DMS153 treated with DMSO at 0.1 percent for 48 hours (cell line): ENCODE measurements around the gene MBD3L2B.

Experiments used
- DNase-seq: peaks from one replicate; lab custom pipeline; 2025; ENCODE audit not compliant: unreplicated experiment; lab: John Stamatoyannopoulos, UW

The MBD3L2B gene

DNA sequence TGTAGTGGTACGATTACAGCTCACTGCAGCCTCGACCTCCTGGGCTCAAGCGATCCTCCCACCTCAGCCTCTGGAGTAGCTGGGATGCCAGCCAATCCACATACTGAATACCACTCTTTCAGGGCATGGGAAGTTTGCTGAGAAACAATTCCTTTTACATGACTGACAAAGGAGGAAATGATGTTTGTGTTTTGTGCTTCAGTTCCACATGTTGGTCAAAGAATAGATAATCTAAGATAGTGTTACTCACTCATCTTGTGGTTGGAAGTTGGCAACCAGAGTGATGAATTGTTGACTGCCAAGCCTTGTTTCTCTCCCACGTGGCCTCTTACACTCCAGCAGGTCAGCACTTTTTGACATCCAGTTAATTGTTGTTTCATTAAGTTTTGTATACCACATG is 7.6 kb downstream of the MBD3L2B start:
- DNase-seq: no peak

- no peak for DNase-seq
Observed at GRCh38 chr19:7010722-7011593, 10.3 kb downstream of the MBD3L2B start.

- DNase-seq: no peak
Observed at GRCh38 chr19:7007859-7008258, 13.4 kb downstream of the MBD3L2B start.

- no peak for DNase-seq
Observed at GRCh38 chr19:7006135-7006704, 15.0 kb downstream of the MBD3L2B start.

GRCh38 chr19:7004313-7004931 is 16.8 kb downstream of the MBD3L2B start:
- DNase-seq: no peak

GRCh38 chr19:7000816-7001215 is 20.4 kb downstream of the MBD3L2B start:
- DNase-seq: no peak

- no peak for DNase-seq
Observed at GRCh38 chr19:7000333-7000732, 20.9 kb downstream of the MBD3L2B start.

GRCh38 chr19:6999933-7000332 is 21.3 kb downstream of the MBD3L2B start:
- no peak for DNase-seq

DNA sequence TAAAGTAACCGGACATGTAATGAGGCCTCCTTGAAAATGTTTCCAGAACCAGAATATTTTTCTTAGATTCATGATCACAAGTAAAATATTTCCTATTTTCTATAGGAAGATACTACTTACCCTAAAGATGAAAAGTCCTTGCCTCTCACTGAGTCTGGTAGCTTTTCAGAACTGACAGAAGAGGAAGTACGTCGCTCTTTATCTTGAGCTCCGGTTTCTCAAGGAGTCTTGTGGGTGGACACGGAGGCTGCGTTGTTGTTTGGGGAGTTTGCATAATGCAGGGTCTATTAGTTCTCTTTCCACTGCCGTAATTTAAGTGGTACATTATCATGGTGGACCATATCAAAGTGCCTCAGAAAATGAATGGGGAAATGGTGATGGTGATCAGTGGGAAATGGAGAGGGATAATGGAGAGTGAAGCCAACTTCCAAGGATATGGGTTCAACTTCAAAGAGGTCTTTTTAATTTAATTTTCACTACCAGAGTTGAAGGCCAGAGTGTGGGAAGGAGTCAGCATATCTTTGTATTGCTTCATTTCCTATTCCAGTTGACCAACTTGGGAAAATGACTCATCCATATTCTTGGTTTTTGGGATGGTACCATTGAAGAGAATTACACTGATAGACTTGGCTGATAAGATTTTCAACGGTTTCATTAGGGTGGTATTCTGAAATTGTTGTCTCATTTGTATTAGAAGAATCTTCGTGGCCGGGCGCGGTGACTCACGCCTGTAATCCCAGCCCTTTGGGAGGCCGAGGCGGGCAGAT is 23.4 kb downstream of the MBD3L2B start:
- DNase-seq: no peak

DNA sequence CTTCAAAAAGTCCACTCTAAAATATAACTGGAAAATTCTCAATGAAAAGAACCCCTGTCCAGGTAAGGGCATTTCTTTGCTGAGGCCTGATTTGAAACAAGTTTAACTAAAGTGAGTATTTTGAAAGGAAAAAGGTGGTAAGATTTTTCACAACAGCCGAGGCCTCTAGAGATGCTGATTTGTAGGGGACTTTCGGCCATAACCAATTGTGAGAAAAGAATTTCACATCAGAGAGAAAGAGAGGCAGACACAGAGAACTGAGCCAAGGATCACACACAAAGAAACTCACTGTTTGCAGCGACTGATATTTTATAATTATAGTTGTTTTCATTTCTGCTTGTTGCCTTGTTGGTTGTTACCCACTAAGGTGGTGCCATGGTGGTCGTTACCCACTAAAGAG is 24.4 kb downstream of the MBD3L2B start:
- DNase-seq: no peak

DNA sequence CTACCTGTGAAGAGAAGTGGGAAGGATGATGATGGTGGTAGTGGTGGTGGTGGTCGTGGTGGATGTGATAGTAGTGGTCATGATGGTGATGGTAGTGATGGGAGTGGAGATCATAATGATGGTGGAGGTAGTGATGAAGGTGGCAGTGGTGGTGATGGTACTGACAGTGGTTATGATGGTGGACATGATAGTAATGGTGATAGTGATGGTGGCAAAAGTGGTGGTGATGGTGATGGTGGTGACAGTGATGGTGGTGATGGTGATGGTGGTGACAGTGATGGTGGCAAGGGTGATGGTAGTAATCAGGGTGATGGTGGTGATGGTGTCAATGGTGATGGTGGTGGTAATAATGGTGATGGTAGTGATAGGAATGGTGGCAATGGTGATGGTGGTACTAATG is 26.2 kb downstream of the MBD3L2B start:
- DNase-seq: no peak

GRCh38 chr19:6988257-6988656 is 33.0 kb downstream of the MBD3L2B start:
- DNase-seq: no peak

- no peak for DNase-seq
Observed at GRCh38 chr19:6987850-6988249, 33.4 kb downstream of the MBD3L2B start.

GRCh38 chr19:6983448-6983847 is 37.8 kb downstream of the MBD3L2B start:
- DNase-seq: no peak

- DNase-seq: no peak
Observed at GRCh38 chr19:6979399-6979798, 41.8 kb downstream of the MBD3L2B start.

GRCh38 chr19:6976197-6976596 is 45.0 kb downstream of the MBD3L2B start:
- DNase-seq: no peak

DNA sequence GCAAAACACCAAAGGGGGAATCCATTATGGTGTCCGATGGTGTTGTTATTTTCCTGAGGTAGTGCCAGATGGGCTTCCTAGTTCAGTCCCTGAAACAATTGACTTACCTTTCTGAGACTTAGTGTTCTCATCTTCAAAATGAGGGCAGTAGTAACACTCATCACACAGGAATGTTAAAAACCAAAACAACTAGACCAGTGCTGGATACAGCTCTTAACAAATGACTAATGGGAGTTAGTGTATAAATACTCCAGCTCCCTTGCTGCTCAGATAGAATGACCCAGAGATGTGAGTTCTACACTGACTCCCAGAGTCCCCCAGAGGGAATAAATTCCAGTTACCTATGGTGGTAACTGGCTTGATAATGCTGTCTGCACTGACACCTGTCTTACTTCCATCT is 49.9 kb downstream of the MBD3L2B start:
- no peak for DNase-seq

- no peak for DNase-seq
Observed at GRCh38 chr19:6970443-6970842, 50.8 kb downstream of the MBD3L2B start.

DNA sequence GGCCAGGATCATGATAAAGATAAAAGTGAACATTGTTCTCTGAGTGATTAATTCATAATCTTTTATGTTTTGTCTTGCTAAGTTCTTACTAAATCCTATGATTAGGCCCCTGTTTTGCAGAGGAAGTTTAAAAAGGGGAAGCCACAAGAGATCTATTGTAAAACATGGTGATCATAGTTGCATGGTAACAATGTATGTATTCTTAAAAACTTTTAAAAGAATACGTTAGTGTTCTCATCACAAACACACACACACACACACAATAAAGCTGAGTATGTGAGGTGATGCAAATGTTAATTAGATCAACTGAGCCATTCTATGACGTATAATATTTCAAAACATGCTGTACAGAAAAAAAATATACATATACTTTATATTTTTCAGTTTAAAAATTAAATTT is 51.2 kb downstream of the MBD3L2B start:
- no peak for DNase-seq

DNA sequence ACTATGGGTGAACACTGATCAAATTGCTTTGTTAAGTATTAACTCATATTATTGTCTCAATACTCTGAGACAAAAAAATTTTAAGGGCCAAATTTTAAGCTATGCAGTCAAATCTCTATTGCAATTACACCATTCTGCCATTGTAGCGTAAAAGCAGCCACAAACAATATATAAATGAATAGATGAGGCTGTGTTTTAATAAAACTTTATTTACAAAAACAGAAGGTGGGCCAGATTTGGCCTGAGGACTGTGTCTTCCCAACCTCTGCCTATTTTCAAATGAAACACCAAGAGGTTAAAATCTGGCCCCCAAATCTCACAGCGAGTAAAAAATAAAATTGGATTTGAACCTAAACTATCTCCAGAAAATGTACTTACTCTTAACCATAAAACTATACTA is 51.7 kb downstream of the MBD3L2B start:
- no peak for DNase-seq
